Right lobe of liver (tissue), 6 donors: ENCODE results near the gene DNAL1. TPM values are rescaled to one million over a fixed set of nuclear protein-coding genes. Genes with fewer than 3 reads are reported as not detected.

ENCODE experiments used
- ATAC-seq, 4 donors: fragments of 200-7000 bp; cut with Tn5 transposase; one replicate each; pipeline ENCODE4 v1.9.1; 2020; ENCODE audit warnings: mild to moderate bottlenecking in 4 of 4, moderate library complexity in 4 of 4
- DNase-seq, 3 donors: peaks; one replicate each; pipeline ENCODE4 v3.0.0-alpha.2; 2020
- H3K27ac ChIP-seq, 3 donors: fragments of 200-600 bp; one replicate each; pipeline ENCODE4 v1.8.0; 2022
- H3K27me3 ChIP-seq, 2 donors: fragments of 200-600 bp; one replicate each; pipeline ENCODE4 v1.8.0; 2022
- H3K36me3 ChIP-seq, 4 donors: fragments of 200-600 bp; sonication (generic) in 1 of 4; one replicate each; pipeline versions ENCODE4 v1.5.1 to v1.8.0; 2017 to 2022; ENCODE audit warnings: control low read depth in 1 of 4
- H3K4me1 ChIP-seq, 4 donors: fragments of 200-600 bp; sonication (generic) in 1 of 4; one replicate each; pipeline versions ENCODE4 v1.5.1 to v1.8.0; 2017 to 2022; ENCODE audit warnings: control low read depth in 1 of 4
- H3K4me3 ChIP-seq, 3 donors: fragments of 200-600 bp; one replicate each; pipeline ENCODE4 v1.8.0; 2022
- H3K9me3 ChIP-seq, 4 donors: fragments of 200-600 bp; sonication (generic) in 1 of 4; one replicate each; pipeline versions ENCODE4 v1.5.1 to v1.8.0; 2017 to 2022; ENCODE audit warnings: control low read depth in 1 of 4
- POLR2A ChIP-seq: fragments of 450-650 bp; IDR thresholded peaks from one replicate; pipeline ENCODE4 v1.6.1; 2017; ENCODE audit warnings: antibody characterized with exemption, mild to moderate bottlenecking
- WGBS: methylation state at CpG from one replicate; pipeline ENCODE4 v1.1.6; 2018; ENCODE audit warnings: low coverage, low lambda C conversion rate; ENCODE audit not compliant: insufficient coverage; ENCODE audit errors: missing lambda C conversion rate; 5-methylcytosine and 5-hydroxymethylcytosine counted together
- intact Hi-C, 2 donors: fragments of 100-400 bp; cut with DNase I; formaldehyde crosslinking; loops; one replicate each; pipeline versions ENCODE4 v1.11.2 to v1.14.1; 2022
- total RNA-seq, 6 experiments: library from RNA; depleted of rRNA in 2 of 6; stranded (reverse); fragments of >200 nt in 2 of 6; fragmentation: NEBNext Ultra II Directional in 3 of 6; extraction: Animal tissue kit (Norgen Biotek cat#: 25700) in 3 of 6; gene quantifications; one replicate each; pipeline versions ENCODE4 v1.1.0 to v1.2.4, GENCODE V29; 2016 to 2023
- TF ChIP-seq, protein P1 (sequence below), 4 donors: fragments of 200-600 bp in 3 of 4; fragments of 450-650 bp in 1 of 4; IDR thresholded peaks; one replicate each; pipeline versions ENCODE4 v1.5.1 to v1.8.0; 2016 to 2022; ENCODE audit warnings: antibody characterized with exemption in 4 of 4, mild to moderate bottlenecking in 2 of 4
- donor health status: DM: no; HTN: yes; CAD: no.
- donor health status: DM: no; HTN: no; CAD: no.
- donor health status: DM: no; HTN: no; CAD: no.
- donor health status: DM: no; HTN: yes; CAD: no.
- donor health status: DM: no; HTN: yes; CAD: no.

The DNAL1 gene
- total RNA-seq, 6 experiments from 2014 or later: 2.7 to 5.7 (median 3.2) TPM

GRCh38 chr14:73741876-73742519 lies 97.2 kb downstream of the DNAL1 start:
- Histone ChIP-seq H3K27me3 (no peaks in the 10 kb centered on the region), H3K4me1 (peaks cover 2 to 70% (median 43%) of the 10 kb centered on the region in 4 donors), H3K4me3 (no peak overlapping the region), H3K27ac (peak overlapping the region; percentile 20 to 72 (median 61)), H3K36me3 (peaks cover 8 to 11% (median 10%) of the 10 kb centered on the region in 4 donors), H3K9me3 (no peaks in the 10 kb centered on the region)
- TF ChIP-seq, protein P1, sequence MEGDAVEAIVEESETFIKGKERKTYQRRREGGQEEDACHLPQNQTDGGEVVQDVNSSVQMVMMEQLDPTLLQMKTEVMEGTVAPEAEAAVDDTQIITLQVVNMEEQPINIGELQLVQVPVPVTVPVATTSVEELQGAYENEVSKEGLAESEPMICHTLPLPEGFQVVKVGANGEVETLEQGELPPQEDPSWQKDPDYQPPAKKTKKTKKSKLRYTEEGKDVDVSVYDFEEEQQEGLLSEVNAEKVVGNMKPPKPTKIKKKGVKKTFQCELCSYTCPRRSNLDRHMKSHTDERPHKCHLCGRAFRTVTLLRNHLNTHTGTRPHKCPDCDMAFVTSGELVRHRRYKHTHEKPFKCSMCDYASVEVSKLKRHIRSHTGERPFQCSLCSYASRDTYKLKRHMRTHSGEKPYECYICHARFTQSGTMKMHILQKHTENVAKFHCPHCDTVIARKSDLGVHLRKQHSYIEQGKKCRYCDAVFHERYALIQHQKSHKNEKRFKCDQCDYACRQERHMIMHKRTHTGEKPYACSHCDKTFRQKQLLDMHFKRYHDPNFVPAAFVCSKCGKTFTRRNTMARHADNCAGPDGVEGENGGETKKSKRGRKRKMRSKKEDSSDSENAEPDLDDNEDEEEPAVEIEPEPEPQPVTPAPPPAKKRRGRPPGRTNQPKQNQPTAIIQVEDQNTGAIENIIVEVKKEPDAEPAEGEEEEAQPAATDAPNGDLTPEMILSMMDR (IDR thresholded peaks at IDR 0.05): no peak
- TF ChIP-seq POLR2A: no peak
- WGBS: 38% methylated on average over 2 of the region's 17 CpGs
- ATAC-seq (no peak), DNase-seq (peak in 2 of 3 donors; percentile 47 to 51)
- intact Hi-C loops: no loop called here

DNA sequence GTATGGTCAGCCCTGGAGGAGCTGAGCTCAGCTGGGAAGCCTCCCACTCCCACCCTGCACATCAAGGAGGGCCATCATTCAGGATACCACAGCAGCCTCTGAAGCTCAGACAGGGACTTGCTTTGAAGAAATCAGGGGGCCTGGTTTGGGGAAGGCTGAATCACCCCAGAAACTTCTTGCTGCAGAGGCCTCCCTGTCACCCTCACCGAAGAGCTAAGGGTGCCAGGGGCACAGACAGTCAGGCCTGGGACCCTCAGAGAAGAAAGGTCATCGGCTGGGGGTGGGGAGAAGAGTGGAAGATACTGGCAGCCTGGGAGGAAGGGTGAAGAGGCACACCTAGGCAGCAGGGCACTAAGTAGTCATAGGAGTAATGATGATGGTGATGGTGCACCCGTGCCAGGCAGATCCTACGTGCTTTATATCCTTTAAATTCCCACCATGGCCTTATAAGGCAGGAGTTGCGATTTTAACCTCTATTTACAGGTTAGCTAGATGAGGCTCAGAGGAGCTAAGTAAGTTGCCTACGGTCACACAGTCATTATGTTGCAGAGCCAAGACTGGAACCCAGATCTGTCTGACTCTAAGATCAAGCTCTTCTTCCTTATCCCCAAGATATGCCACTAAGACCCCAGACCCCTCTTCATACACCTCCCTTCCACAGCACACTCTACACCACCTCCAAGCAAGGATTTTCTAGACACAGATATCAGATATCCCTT lies 97.9 kb downstream of the DNAL1 start:
- Histone ChIP-seq H3K27ac (peak overlapping the region; percentile 20 to 72 (median 61)), H3K4me3 (no peak overlapping the region), H3K9me3 (no peaks in the 10 kb centered on the region), H3K36me3 (peaks cover 7 to 11% (median 9%) of the 10 kb centered on the region in 4 donors), H3K27me3 (no peaks in the 10 kb centered on the region), H3K4me1 (peaks cover 2 to 76% (median 44%) of the 10 kb centered on the region in 4 donors)
- no peak for DNase-seq
- no peak for TF ChIP-seq POLR2A
- TF ChIP-seq, protein P1 (IDR thresholded peaks at IDR 0.05): no peak
- intact Hi-C loops: no loop called here
- WGBS: 75% methylated on average over 2 of the region's 6 CpGs
- ATAC-seq: no peak

GRCh38 chr14:73743431-73743931 lies 98.7 kb downstream of the DNAL1 start:
- H3K4me1 ChIP-seq: peaks cover 2 to 83% (median 48%) of the 10 kb centered on the region in 4 donors
- 45% methylated on average over 9 of the region's 11 CpGs for WGBS
- ATAC-seq (peak; percentile 6 to 15 (median 12)), DNase-seq (peak in 2 of 3 donors; percentile 50 to 69)
- peaks cover 4 to 8% (median 6%) of the 10 kb centered on the region in 4 donors for H3K36me3 ChIP-seq
- no peaks in the 10 kb centered on the region for H3K27me3 ChIP-seq
- H3K27ac ChIP-seq: peak overlapping the region in 1 of 3 donors; percentile 61
- no peaks in the 10 kb centered on the region for H3K9me3 ChIP-seq
- intact Hi-C loops: no loop called here
- TF ChIP-seq, protein P1 (IDR thresholded peaks at IDR 0.05): no peak
- no peak for TF ChIP-seq POLR2A
- no peak overlapping the region for H3K4me3 ChIP-seq

GRCh38 chr14:73744175-73744867 lies 99.5 kb downstream of the DNAL1 start:
- intact Hi-C loops: no loop called here
- TF ChIP-seq, protein P1 (IDR thresholded peaks at IDR 0.05): no peak
- no peak for TF ChIP-seq POLR2A
- ATAC-seq: peak in 1 of 4 donors; percentile 2
- peaks cover 2 to 83% (median 52%) of the 10 kb centered on the region in 4 donors for H3K4me1 ChIP-seq
- H3K4me3 ChIP-seq: no peak overlapping the region
- H3K36me3 ChIP-seq: peaks cover 0 to under 1% (median 0%) of the 10 kb centered on the region in 4 donors
- peak overlapping the region; percentile 19 to 58 (median 43) for H3K27ac ChIP-seq
- WGBS: 15% methylated on average over 5 of the region's 7 CpGs
- no peaks in the 10 kb centered on the region for H3K27me3 ChIP-seq
- DNase-seq: peak in 1 of 3 donors; percentile 53
- no peaks in the 10 kb centered on the region for H3K9me3 ChIP-seq
